SKM-1 treated with dmso at 0.1 percent for 144 hours (cell line): ENCODE data around the gene ISG20L2.

Experiments used
- DNase-seq: peaks from one replicate; lab custom pipeline; 2025; ENCODE audit not compliant: unreplicated experiment; lab: John Stamatoyannopoulos, UW

The ISG20L2 gene

GRCh38 chr1:156708218-156708661 lies 20.3 kb downstream of the ISG20L2 start:
- no peak for DNase-seq

GRCh38 chr1:156707417-156708217 lies 20.9 kb downstream of the ISG20L2 start:
- DNase-seq, result no peak

GRCh38 chr1:156706657-156707416 lies 21.7 kb downstream of the ISG20L2 start:
- DNase-seq, result no peak

GRCh38 chr1:156705918-156706656 lies 22.5 kb downstream of the ISG20L2 start:
- DNase-seq, result peak; percentile 20

GRCh38 chr1:156705321-156705917 lies 23.1 kb downstream of the ISG20L2 start, which contains the start of gene CRABP2:
Gene CRABP2, minus strand, starts transcription at chr1:156705583. Its CDS starts 137 bp downstream, at chr1:156705446.
- DNase-seq, result no peak

GRCh38 chr1:156704930-156705320 lies 23.6 kb downstream of the ISG20L2 start:
- DNase-seq, result no peak

- no peak for DNase-seq
Observed at GRCh38 chr1:156704166-156704711, 24.3 kb downstream of the ISG20L2 start.

GRCh38 chr1:156703741-156704140 lies 24.8 kb downstream of the ISG20L2 start:
- no peak for DNase-seq

GRCh38 chr1:156703336-156703735 lies 25.2 kb downstream of the ISG20L2 start:
- no peak for DNase-seq

- no peak for DNase-seq
Observed at GRCh38 chr1:156700736-156701531, 27.6 kb downstream of the ISG20L2 start.

GRCh38 chr1:156698995-156699394 lies 29.6 kb downstream of the ISG20L2 start:
- DNase-seq, result no peak

- no peak for DNase-seq
Observed at GRCh38 chr1:156697481-156697880, 31.1 kb downstream of the ISG20L2 start.

GRCh38 chr1:156696755-156697154 lies 31.8 kb downstream of the ISG20L2 start:
- no peak for DNase-seq

GRCh38 chr1:156694690-156694962 lies 33.9 kb downstream of the ISG20L2 start:
- DNase-seq, result no peak

- DNase-seq, result no peak
Observed at GRCh38 chr1:156693848-156694689, 34.5 kb downstream of the ISG20L2 start.

- no peak for DNase-seq
Observed at GRCh38 chr1:156692925-156693847, 35.4 kb downstream of the ISG20L2 start.

GRCh38 chr1:156692441-156692924 lies 36.1 kb downstream of the ISG20L2 start:
- DNase-seq, result no peak
